ENCODE measurements around the gene LHPP.

GRCh38 chr10:124496150-124496549 lies 34.5 kb downstream of the LHPP start:
- TF ChIP-seq, protein P1, sequence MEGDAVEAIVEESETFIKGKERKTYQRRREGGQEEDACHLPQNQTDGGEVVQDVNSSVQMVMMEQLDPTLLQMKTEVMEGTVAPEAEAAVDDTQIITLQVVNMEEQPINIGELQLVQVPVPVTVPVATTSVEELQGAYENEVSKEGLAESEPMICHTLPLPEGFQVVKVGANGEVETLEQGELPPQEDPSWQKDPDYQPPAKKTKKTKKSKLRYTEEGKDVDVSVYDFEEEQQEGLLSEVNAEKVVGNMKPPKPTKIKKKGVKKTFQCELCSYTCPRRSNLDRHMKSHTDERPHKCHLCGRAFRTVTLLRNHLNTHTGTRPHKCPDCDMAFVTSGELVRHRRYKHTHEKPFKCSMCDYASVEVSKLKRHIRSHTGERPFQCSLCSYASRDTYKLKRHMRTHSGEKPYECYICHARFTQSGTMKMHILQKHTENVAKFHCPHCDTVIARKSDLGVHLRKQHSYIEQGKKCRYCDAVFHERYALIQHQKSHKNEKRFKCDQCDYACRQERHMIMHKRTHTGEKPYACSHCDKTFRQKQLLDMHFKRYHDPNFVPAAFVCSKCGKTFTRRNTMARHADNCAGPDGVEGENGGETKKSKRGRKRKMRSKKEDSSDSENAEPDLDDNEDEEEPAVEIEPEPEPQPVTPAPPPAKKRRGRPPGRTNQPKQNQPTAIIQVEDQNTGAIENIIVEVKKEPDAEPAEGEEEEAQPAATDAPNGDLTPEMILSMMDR (IDR thresholded peaks at IDR 0.05): no peak
- TF ChIP-seq POLR2A (IDR thresholded peaks at IDR 0.05): no peak
